NT2/D1 (cell line): ENCODE results near the gene TRIM3.
"Not testable (repeated sequence)": the region's sequence is repeated elsewhere in the genome, so short reads cannot be mapped to it uniquely, and the experiment has no call there.

ENCODE experiments used
- DNase-seq: peaks from one replicate; pipeline ENCODE4 v3.0.0-alpha.2; 2011; ENCODE audit warnings: low read depth, low spot score
- H3K27me3 ChIP-seq: 2 replicates; pipeline ENCODE4 v1.6.0; 2011; ENCODE audit warnings: mild to moderate bottlenecking; ENCODE audit not compliant: insufficient read length, insufficient read depth
- H3K36me3 ChIP-seq: 2 replicates; pipeline ENCODE4 v1.6.1; 2011; ENCODE audit warnings: mild to moderate bottlenecking, low read length, mixed read lengths; ENCODE audit not compliant: insufficient read depth, insufficient read length
- H3K4me1 ChIP-seq: 2 replicates; pipeline ENCODE4 v1.5.1; 2011; ENCODE audit not compliant: insufficient read depth, insufficient read length
- H3K4me3 ChIP-seq: 2 replicates; pipeline ENCODE4 v1.5.1; 2011; ENCODE audit warnings: low read depth; ENCODE audit not compliant: insufficient read length
- H3K9ac ChIP-seq: 2 replicates; pipeline ENCODE4 v1.6.0; 2011; ENCODE audit warnings: low read depth; ENCODE audit not compliant: insufficient read length
- H3K9me3 ChIP-seq: 2 replicates; pipeline ENCODE4 v1.5.1; 2011; ENCODE audit warnings: mild to moderate bottlenecking, low read length; ENCODE audit not compliant: insufficient read depth
- SUZ12 ChIP-seq: IDR thresholded peaks from 2 replicates; pipeline ENCODE4 v1.6.1; 2011; ENCODE audit not compliant: insufficient read length, insufficient read depth; ENCODE audit errors: extremely low read depth
- YY1 ChIP-seq: IDR thresholded peaks from 2 replicates; pipeline ENCODE4 v1.6.1; 2011; ENCODE audit not compliant: insufficient read length, insufficient read depth
- ZNF274 ChIP-seq: IDR thresholded peaks from 2 replicates; pipeline ENCODE4 v1.6.1; 2011; ENCODE audit warnings: mild to moderate bottlenecking, low read depth, low read length

The TRIM3 gene

GRCh38 chr11:6473451-6474412, at the start of gene TRIM3:
Gene TRIM3, minus strand, starts transcription at chr11:6473941. Its CDS starts 8,246 bp downstream, at chr11:6465695.
- Histone ChIP-seq H3K27me3 (peaks cover 11% of the 10 kb centered on the region), H3K9me3 (no peaks in the 10 kb centered on the region), H3K36me3 (peaks cover 29% of the 10 kb centered on the region), H3K4me3 (peak within 1 kb of the TSS; percentile 72), H3K9ac (peak within 1 kb of the TSS; percentile 85), H3K4me1 (peaks cover 5% of the 10 kb centered on the region)
- DNase-seq = peak; percentile 72
- TF ChIP-seq SUZ12 (no peak), YY1 (no peak), ZNF274 (no peak)

DNA sequence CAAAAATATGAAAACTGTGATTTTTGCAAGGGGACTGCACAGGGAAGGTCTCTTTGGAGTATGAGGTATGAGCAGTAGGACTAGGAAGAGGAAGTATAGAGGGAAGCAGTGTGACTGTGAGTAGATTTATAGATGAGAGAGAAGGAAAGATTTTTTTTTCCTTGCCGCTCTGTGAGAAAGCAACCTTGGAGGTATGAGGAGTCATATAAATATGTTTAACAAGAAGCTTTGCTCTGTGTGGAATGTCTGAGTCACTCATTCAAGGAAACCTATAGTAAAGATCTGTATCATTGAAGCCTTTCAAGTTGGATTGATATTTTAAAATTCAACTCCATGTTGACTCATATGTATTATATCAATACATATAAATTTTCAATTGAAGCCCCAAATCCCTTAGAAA, 49.5 kb upstream of the TRIM3 start:
- no peaks in the 10 kb centered on the region for H3K27me3 ChIP-seq
- no peak for DNase-seq

GRCh38 chr11:6521946-6522345, 48.2 kb upstream of the TRIM3 start:
- not testable (repeated sequence) for H3K9ac ChIP-seq, H3K4me3 ChIP-seq, H3K9me3 ChIP-seq, H3K27me3 ChIP-seq, H3K4me1 ChIP-seq, DNase-seq
- H3K36me3 ChIP-seq = peaks cover 16% of the 10 kb centered on the region

More for the DNA sequence above, 49.5 kb upstream of the TRIM3 start:
- H3K9me3 ChIP-seq = no peaks in the 10 kb centered on the region
- TF ChIP-seq YY1 = no peak
- TF ChIP-seq SUZ12 = no peak
- TF ChIP-seq ZNF274 = no peak
- H3K36me3 ChIP-seq = peaks cover 18% of the 10 kb centered on the region
- H3K4me1 ChIP-seq = no peaks in the 10 kb centered on the region
- no peak overlapping the region for H3K4me3 ChIP-seq
- H3K9ac ChIP-seq = no peak overlapping the region

DNA sequence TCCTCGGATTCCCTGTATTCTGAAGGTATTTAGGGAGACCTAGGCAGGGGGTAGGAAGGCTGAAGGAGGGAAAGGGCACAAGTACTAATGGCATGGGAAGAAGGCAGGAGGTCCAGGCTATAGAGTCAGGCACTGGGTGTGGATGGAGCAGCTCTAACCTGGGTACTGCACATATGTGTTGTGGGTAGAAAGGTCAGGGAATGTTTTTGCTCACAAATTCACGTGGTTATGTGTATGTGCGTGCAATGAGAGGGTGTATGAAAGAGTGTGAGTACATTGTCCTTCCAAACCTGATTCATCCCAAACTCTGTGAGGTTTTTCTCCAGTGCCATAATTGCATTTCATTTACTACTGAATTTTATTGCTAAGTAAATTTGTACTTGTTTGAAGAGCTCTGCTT, 46.5 kb upstream of the TRIM3 start:
- no peak for DNase-seq
- Histone ChIP-seq H3K4me1 (no peaks in the 10 kb centered on the region), H3K9ac (no peak overlapping the region), H3K9me3 (no peaks in the 10 kb centered on the region), H3K36me3 (peaks cover 17% of the 10 kb centered on the region), H3K4me3 (no peak overlapping the region), H3K27me3 (no peaks in the 10 kb centered on the region)
- TF ChIP-seq ZNF274 = no peak
- no peak for TF ChIP-seq YY1
- no peak for TF ChIP-seq SUZ12

DNA sequence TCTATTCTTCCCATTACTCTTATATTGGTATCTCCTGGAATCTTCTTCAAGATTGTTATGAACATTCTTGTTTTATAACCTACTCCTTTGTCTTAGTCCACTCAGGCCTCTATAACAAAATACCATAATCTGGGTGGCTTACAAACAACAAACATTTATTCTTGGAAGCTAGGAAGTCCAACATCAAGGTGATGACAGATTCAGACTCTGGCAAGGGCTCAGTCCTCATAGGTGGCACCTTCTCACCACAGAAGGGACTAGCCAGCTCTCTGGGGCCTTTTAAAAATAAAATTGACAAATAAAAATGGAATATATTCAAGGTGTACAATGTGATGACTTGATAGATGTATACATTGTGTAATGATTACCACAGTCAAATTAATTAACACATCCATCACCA, 43.1 kb upstream of the TRIM3 start:
- Histone ChIP-seq H3K4me1 (no peaks in the 10 kb centered on the region), H3K4me3 (no peak overlapping the region), H3K9me3 (peaks cover 4% of the 10 kb centered on the region; the same call in 1 of the 2 replicates), H3K27me3 (no peaks in the 10 kb centered on the region), H3K9ac (no peak overlapping the region), H3K36me3 (peaks cover 27% of the 10 kb centered on the region)
- TF ChIP-seq SUZ12 (no peak), YY1 (no peak), ZNF274 (no peak)
- DNase-seq = no peak

DNA sequence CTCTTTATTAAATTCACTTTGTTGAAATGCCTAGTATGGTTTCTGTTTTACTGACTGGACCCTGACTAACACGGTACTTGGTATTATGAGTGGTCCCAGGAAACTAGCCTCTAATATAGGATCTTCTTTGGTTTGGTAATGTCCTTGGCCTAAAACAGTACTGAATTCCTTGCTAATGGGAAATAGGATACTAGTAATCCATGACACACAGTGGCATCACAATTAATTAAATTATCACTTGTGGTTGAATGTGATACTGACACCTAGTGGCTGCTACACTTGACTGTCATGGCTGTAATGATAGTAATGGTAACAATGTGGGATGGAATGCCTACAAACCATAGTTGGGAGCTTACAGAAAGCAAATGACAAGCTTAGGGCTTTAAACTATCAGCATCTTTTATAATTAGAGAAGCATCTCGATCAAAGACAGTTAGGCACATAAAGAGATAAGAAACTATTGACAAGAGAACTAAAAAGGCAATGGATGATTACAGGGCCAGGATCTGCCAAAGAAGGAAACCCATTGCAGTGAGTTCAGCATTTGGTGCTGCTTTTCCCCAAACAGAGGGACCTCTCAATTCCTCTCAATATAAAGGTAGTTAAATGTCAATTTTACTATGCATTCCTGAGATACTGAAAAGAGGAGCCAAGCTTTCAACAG, 32.0 kb upstream of the TRIM3 start:
- no peak overlapping the region for H3K9ac ChIP-seq
- DNase-seq = peak; percentile 15
- peaks cover 40% of the 10 kb centered on the region for H3K36me3 ChIP-seq
- no peaks in the 10 kb centered on the region for H3K27me3 ChIP-seq
- no peaks in the 10 kb centered on the region for H3K9me3 ChIP-seq
- H3K4me1 ChIP-seq = no peaks in the 10 kb centered on the region
- no peak for TF ChIP-seq YY1
- no peak overlapping the region for H3K4me3 ChIP-seq

DNA sequence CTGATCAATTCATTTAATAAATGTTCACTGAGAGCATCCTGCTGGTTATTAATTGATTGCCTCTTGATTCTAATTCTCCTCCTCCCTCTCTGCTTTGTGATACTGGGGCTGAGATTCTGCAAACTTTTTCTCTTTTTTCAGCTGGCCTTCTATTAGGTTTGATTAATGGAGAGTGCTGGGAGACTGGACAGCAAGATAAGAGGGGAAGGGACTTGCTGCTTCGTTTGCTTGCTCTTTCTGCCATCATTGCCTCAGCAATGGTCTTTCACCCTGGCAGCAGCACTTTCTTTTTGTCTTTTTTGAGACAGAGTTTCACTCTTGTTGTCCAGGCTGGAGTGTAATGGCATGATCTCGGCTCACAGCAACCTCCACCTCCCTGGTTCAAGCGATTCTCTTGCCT, 30.4 kb upstream of the TRIM3 start:
- no peak for DNase-seq
- H3K4me3 ChIP-seq = no peak overlapping the region
- H3K27me3 ChIP-seq = no peaks in the 10 kb centered on the region
- TF ChIP-seq ZNF274 (no peak), SUZ12 (no peak), YY1 (no peak)
- H3K4me1 ChIP-seq = no peaks in the 10 kb centered on the region
- peaks cover 40% of the 10 kb centered on the region for H3K36me3 ChIP-seq
- H3K9me3 ChIP-seq = no peaks in the 10 kb centered on the region
- no peak overlapping the region for H3K9ac ChIP-seq
